NT2/D1 (cell line): ENCODE measurements around the gene SRPK2.

Experiments
- YY1 ChIP-seq: IDR thresholded peaks from 2 replicates; pipeline ENCODE4 v1.6.1; 2011; ENCODE audit not compliant: insufficient read length, insufficient read depth
- ZNF274 ChIP-seq: IDR thresholded peaks from 2 replicates; pipeline ENCODE4 v1.6.1; 2011; ENCODE audit warnings: mild to moderate bottlenecking, low read depth, low read length

GRCh38 chr7:105320896-105321295 lies 67.8 kb downstream of the SRPK2 start:
- TF ChIP-seq YY1 (no peak), ZNF274 (no peak)
